Spinal cord (tissue), 10 donors: Measurements from ENCODE around the gene CALY. TPM values are rescaled to one million over a fixed set of nuclear protein-coding genes. Genes with fewer than 3 reads are reported as not detected.

Source experiments
- DNase-seq, 6 donors: peaks; one replicate each; pipeline versions ENCODE4 v3.0.0 to v3.0.0-alpha.2; 2013 to 2015; ENCODE audit warnings: low spot score in 6 of 6, low read depth in 4 of 6
- H3K27ac ChIP-seq: one replicate; pipeline ENCODE4 v1.5.1; 2013; ENCODE audit warnings: low read depth, low read length, control low read depth
- H3K27me3 ChIP-seq: one replicate; pipeline ENCODE4 v1.6.1; 2013; ENCODE audit warnings: low read length; ENCODE audit not compliant: control insufficient read depth, insufficient read depth
- H3K36me3 ChIP-seq: one replicate; pipeline ENCODE4 v1.6.1; 2013; ENCODE audit warnings: low read length; ENCODE audit not compliant: control insufficient read depth, insufficient read depth
- H3K4me1 ChIP-seq: one replicate; pipeline ENCODE4 v1.6.1; 2013; ENCODE audit warnings: low read length; ENCODE audit not compliant: control insufficient read depth, insufficient read depth
- H3K4me3 ChIP-seq: one replicate; pipeline ENCODE4 v1.5.1; 2013; ENCODE audit warnings: low read depth, low read length, control low read depth
- H3K9me3 ChIP-seq: one replicate; pipeline ENCODE4 v1.6.1; 2013; ENCODE audit warnings: low read length; ENCODE audit not compliant: control insufficient read depth, insufficient read depth
- WGBS: methylation state at CpG from one replicate; pipeline ENCODE4 v1.1.5; 2013; ENCODE audit warnings: missing lambda C conversion rate; ENCODE audit not compliant: insufficient coverage; 5-methylcytosine and 5-hydroxymethylcytosine counted together
- polyA plus RNA-seq, 2 donors: library from polyadenylated mRNA; unstranded; fragments of 120-200 nt; gene quantifications; one replicate each; pipeline ENCODE4 v1.2.1, GENCODE V29; 2013; ENCODE audit not compliant: insufficient read length in 2 of 2
- total RNA-seq, 2 donors: library from RNA; depleted of rRNA in 1 of 2; stranded (reverse); fragments of 120-200 nt in 1 of 2; fragments of >200 nt in 1 of 2; gene quantifications; one replicate each; pipeline versions ENCODE4 v1.2.3 to v1.2.4, GENCODE V29; 2013 to 2014
- donor health status: healthy.

CALY gene
- total and polyA plus RNA-seq, 4 donors = 15.9 to 251 (median 127) TPM

DNA sequence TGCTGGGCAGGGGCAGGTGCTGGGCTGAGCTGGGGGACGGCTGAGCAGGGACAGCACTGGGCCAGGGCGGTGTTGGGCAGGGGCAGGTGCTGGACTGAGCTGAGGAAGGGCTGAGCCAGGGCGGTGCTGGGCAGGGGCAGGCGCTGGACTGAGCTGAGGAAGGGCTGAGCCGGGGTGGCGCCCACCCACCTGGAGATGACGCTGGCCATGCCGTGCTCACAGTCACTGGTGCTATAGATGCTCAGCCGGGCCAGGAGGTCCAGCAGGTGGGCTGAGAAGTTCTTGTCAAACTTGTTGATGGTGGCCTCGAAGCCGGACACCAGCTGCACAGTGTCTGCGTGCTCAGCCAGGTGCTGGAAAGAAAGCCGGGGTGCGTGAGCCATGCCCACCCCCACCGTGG is 55.6 kb downstream of the CALY start:
- Histone ChIP-seq H3K9me3 (no peaks in the 10 kb centered on the region), H3K4me3 (no peak overlapping the region), H3K27me3 (peaks cover 14% of the 10 kb centered on the region), H3K27ac (no peak overlapping the region), H3K4me1 (peaks cover 9% of the 10 kb centered on the region), H3K36me3 (peaks cover 90% of the 10 kb centered on the region)
- DNase-seq = no peak
- WGBS = 97% methylated on average over 13 of the region's 15 CpGs

- H3K4me1 ChIP-seq = peaks cover 9% of the 10 kb centered on the region
- 92% methylated on average over 10 of the region's 10 CpGs for WGBS
Measured at GRCh38 chr10:133280391-133281059, 56.2 kb downstream of the CALY start.

GRCh38 chr10:133279326-133280226 is 57.1 kb downstream of the CALY start:
- Histone ChIP-seq H3K27ac (no peak overlapping the region), H3K4me1 (peaks cover 9% of the 10 kb centered on the region), H3K4me3 (no peak overlapping the region), H3K9me3 (no peaks in the 10 kb centered on the region), H3K27me3 (peaks cover 23% of the 10 kb centered on the region), H3K36me3 (peaks cover 77% of the 10 kb centered on the region)
- no peak for DNase-seq
- WGBS = 88% methylated on average over 20 of the region's 24 CpGs

More at GRCh38 chr10:133280391-133281059, 56.2 kb downstream of the CALY start:
- no peak overlapping the region for H3K27ac ChIP-seq
- no peak overlapping the region for H3K4me3 ChIP-seq
- H3K27me3 ChIP-seq = peaks cover 19% of the 10 kb centered on the region
- H3K9me3 ChIP-seq = no peaks in the 10 kb centered on the region
- DNase-seq = no peak
- peaks cover 85% of the 10 kb centered on the region for H3K36me3 ChIP-seq

GRCh38 chr10:133278577-133279265 is 58.0 kb downstream of the CALY start:
- H3K27ac ChIP-seq = no peak overlapping the region
- no peak overlapping the region for H3K4me3 ChIP-seq
- H3K27me3 ChIP-seq = peaks cover 23% of the 10 kb centered on the region
- H3K4me1 ChIP-seq = peaks cover 9% of the 10 kb centered on the region
- 69% methylated on average over 18 of the region's 19 CpGs for WGBS
- H3K36me3 ChIP-seq = peaks cover 74% of the 10 kb centered on the region
- no peak for DNase-seq
- H3K9me3 ChIP-seq = no peaks in the 10 kb centered on the region

DNA sequence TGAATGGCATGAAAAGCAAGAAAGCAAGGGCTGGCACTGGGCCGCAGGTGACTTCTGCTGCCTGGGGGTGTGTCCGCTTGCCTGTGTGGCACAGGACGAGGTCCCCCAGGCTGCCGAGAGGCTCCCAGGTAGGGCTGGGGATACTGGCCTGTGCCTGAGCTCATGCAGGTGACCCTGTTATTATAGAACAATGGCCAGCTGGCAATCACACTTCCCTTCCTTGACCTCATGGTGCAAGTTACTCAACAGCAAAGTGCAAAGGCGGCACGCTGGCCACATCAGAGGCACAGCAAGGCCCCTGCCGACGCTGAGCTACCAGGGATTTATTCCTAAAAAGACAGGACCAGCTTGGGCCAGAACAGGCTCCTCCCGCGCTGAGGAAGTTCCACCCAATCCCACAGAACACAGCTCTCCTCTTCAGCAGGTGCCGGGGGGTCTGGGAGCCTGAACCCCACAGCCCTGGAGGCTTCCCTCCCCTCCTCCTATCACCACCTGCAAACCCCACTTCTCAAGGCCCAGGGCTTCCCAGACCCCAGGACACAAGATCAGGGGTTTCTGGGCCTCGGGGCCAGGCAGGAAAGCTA is 58.6 kb downstream of the CALY start:
- H3K36me3 ChIP-seq = peaks cover 74% of the 10 kb centered on the region
- H3K27ac ChIP-seq = no peak overlapping the region
- H3K9me3 ChIP-seq = no peaks in the 10 kb centered on the region
- H3K4me1 ChIP-seq = peaks cover 9% of the 10 kb centered on the region
- H3K4me3 ChIP-seq = no peak overlapping the region
- H3K27me3 ChIP-seq = peaks cover 23% of the 10 kb centered on the region
- no peak for DNase-seq
- 84% methylated on average over 12 of the region's 12 CpGs for WGBS

DNA sequence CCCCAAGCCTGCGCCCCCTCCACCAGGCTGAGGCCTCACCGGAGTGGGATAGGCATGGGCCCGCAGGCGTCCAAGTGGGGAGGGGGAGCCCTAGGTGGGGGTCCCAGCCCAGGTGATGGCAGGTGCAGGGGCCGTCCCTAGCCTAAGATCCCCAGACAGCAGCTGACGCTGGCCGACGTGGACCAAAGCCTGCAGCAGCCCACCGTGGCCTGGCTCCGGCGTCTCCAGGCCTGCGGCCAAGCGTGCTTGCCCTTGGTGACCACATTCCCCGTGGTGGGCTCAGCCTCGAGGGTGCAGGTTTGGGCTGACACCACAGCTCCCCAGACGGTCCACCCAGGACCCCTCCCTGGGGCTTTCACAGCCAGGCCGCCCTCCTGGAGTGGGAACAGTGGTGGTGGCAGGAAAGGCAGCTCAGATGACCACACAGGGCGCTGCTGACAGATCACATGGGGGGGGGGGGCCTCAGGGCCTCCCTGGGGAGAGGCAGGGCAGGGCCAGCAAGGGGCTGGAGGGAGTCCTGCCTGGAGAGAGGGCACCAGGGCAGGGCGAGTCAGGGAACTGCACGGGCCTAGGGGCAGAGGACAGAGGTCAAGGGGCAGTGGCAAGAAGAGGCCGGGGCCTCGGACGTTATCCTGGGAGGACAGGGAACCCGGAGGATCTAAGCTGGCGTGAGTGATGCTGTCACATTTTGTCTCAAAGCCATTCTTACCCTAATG is 59.3 kb downstream of the CALY start:
- DNase-seq = no peak
- H3K9me3 ChIP-seq = no peaks in the 10 kb centered on the region
- no peak overlapping the region for H3K27ac ChIP-seq
- peaks cover 23% of the 10 kb centered on the region for H3K27me3 ChIP-seq
- 67% methylated on average over 21 of the region's 25 CpGs for WGBS
- peaks cover 9% of the 10 kb centered on the region for H3K4me1 ChIP-seq
- H3K4me3 ChIP-seq = no peak overlapping the region
- H3K36me3 ChIP-seq = peaks cover 74% of the 10 kb centered on the region

DNA sequence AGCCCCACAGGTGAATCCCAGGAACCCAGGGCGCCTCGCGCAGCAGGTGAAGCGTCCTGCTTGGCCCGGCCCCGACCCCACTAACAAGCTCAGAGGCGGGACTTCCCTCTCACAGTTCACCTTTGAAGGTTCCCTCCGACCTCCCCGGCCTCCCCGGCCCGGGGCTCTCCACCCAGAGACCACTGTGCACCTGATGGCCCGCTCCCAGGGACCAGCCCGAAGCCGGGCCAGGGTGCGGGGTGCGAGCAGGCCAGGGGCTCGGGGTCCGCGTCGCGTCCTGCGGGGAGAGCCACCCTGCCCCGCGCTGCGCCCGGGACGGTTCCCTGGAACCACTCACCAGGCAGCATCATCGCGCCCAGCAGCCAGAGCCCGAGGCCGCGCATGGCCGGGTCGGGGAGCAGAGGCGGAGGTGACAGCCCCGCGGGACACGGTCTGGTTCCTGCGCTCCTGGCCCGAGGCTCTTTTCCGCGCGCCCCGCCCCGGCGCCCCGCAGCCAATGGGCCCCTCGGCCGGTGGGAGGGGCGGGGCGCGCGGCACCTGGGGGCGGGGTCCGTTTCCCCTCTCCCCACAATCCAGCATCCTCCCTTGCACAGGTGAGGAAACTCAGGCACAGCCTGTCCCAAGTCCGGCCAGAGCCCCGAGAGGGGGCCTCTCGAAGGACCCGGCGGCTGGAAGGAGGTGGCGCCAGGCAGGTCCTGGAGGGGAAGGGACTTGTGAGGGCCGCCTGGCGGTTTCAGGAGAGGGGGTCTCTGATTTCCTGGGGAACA is 60.1 kb downstream of the CALY start, which contains the start of gene ADAM8:
Gene ADAM8, minus strand, starts transcription at position 434 of the 767 bp plus-strand sequence. Its CDS starts 51 bp downstream, at position 383.
- DNase-seq = no peak
- H3K27ac ChIP-seq = no peak within 1 kb of the TSS
- peaks cover 72% of the 10 kb centered on the region for H3K36me3 ChIP-seq
- WGBS = 7% methylated on average over 53 of the region's 63 CpGs
- peaks cover 23% of the 10 kb centered on the region for H3K27me3 ChIP-seq
- H3K9me3 ChIP-seq = no peaks in the 10 kb centered on the region
- H3K4me3 ChIP-seq = no peak within 1 kb of the TSS
- H3K4me1 ChIP-seq = peaks cover 9% of the 10 kb centered on the region

GRCh38 chr10:133276100-133276434 is 60.6 kb downstream of the CALY start:
- H3K36me3 ChIP-seq = peaks cover 72% of the 10 kb centered on the region
- no peak overlapping the region for H3K4me3 ChIP-seq
- H3K27me3 ChIP-seq = peaks cover 23% of the 10 kb centered on the region
- 40% methylated on average over 5 of the region's 6 CpGs for WGBS
- no peak overlapping the region for H3K27ac ChIP-seq
- no peaks in the 10 kb centered on the region for H3K9me3 ChIP-seq
- H3K4me1 ChIP-seq = peaks cover 9% of the 10 kb centered on the region
- DNase-seq = no peak
